HEK293 (cell line): ENCODE measurements around the gene RSKR.

ENCODE experiments used
- CTCF ChIA-PET: fragments of 350-600 bp; formaldehyde crosslinking; extraction: SDS; loops from one replicate; lab custom pipeline; 2021; ENCODE audit warnings: antibody characterized with exemption; lab: Yijun Ruan, JAX
- POLR2A ChIA-PET: fragments of 300-600 bp; formaldehyde crosslinking; extraction: SDS; loops from one replicate; lab custom pipeline; 2020; ENCODE audit warnings: antibody characterized with exemption, inconsistent platforms; lab: Yijun Ruan, JAX
- H3K27ac ChIP-seq: fragments of 200-500 bp; sonication (Bioruptor generic); 2 replicates; pipeline ENCODE4 v1.5.1; 2014; ENCODE audit warnings: low read depth, low read length, control low read depth, inconsistent platforms; ENCODE audit errors: extremely low read depth
- H3K36me3 ChIP-seq, 2 experiments: fragments of 200-500 bp in 1 of 2; sonication (Bioruptor generic) in 1 of 2; 1 replicate in 1 of 2; 2 replicates in 1 of 2; pipeline ENCODE4 v1.5.1; 2014 to 2017; ENCODE audit warnings: inconsistent platforms in 2 of 2, low read length in 2 of 2; ENCODE audit not compliant: control insufficient read depth in 2 of 2, insufficient read depth in 1 of 2
- H3K4me1 ChIP-seq: fragments of 200-500 bp; sonication (Bioruptor generic); 2 replicates; pipeline ENCODE4 v1.5.1; 2014; ENCODE audit warnings: mild to moderate bottlenecking, low read length, inconsistent platforms; ENCODE audit not compliant: control insufficient read depth, insufficient read depth
- H3K4me3 ChIP-seq: 2 replicates; pipeline ENCODE4 v1.5.1; 2011; ENCODE audit warnings: low read depth, mild to moderate bottlenecking, control low read depth, low read length, moderate library complexity
- H3K9me3 ChIP-seq: fragments of 200-500 bp; sonication (Bioruptor generic); 2 replicates; pipeline ENCODE4 v1.5.1; 2014; ENCODE audit warnings: low read depth, low read length, inconsistent platforms; ENCODE audit not compliant: control insufficient read depth, insufficient read depth
- BCL6B ChIP-seq: fragments of 450-650 bp; formaldehyde crosslinking; IDR thresholded peaks from 2 replicates; pipeline ENCODE4 v1.5.1; 2017; ENCODE audit warnings: missing biosample characterization, missing genetic modification characterization
- CTCF ChIP-seq: fragments of 450-650 bp; formaldehyde crosslinking; IDR thresholded peaks from 2 replicates; pipeline ENCODE4 v1.5.1; 2016; ENCODE audit warnings: missing biosample characterization, missing genetic modification characterization
- ELK4 ChIP-seq: IDR thresholded peaks from 2 replicates; pipeline ENCODE4 v1.6.1; 2011; ENCODE audit warnings: mild to moderate bottlenecking, low read depth, low read length, borderline replicate concordance
- GLI2 ChIP-seq: fragments of 450-650 bp; formaldehyde crosslinking; IDR thresholded peaks from 2 replicates; pipeline ENCODE4; 2017; ENCODE audit warnings: missing biosample characterization, missing genetic modification characterization, low read depth, borderline replicate concordance
- GLIS1 ChIP-seq: fragments of 450-650 bp; formaldehyde crosslinking; IDR thresholded peaks from 2 replicates; pipeline ENCODE4 v1.5.1; 2016; ENCODE audit warnings: missing biosample characterization, missing genetic modification characterization
- GLIS2 ChIP-seq: fragments of 450-650 bp; formaldehyde crosslinking; IDR thresholded peaks from 2 replicates; pipeline ENCODE4 v1.5.1; 2016; ENCODE audit warnings: missing biosample characterization, missing genetic modification characterization
- HOXC10 ChIP-seq: sonication (generic); formaldehyde crosslinking; IDR thresholded peaks from 2 replicates; pipeline ENCODE4 v1.8.1; 2023; ENCODE audit warnings: mild to moderate bottlenecking, missing genetic modification reagents
- KLF16 ChIP-seq: fragments of 450-650 bp; formaldehyde crosslinking; IDR thresholded peaks from 2 replicates; pipeline ENCODE4 v1.5.1; 2017; ENCODE audit warnings: missing biosample characterization, missing genetic modification characterization
- MYNN ChIP-seq: fragments of 450-650 bp; formaldehyde crosslinking; IDR thresholded peaks from 2 replicates; pipeline ENCODE4 v1.5.1; 2016; ENCODE audit warnings: missing biosample characterization, missing genetic modification characterization, borderline replicate concordance
- PRDM6 ChIP-seq: fragments of 450-650 bp; formaldehyde crosslinking; IDR thresholded peaks from 2 replicates; pipeline ENCODE4 v1.5.1; 2017; ENCODE audit warnings: missing biosample characterization, missing genetic modification characterization
- SETDB1 ChIP-seq: IDR thresholded peaks from one replicate; pipeline ENCODE4 v1.6.1; 2017; ENCODE audit warnings: mild to moderate bottlenecking, low read length, moderate library complexity, mixed read lengths; ENCODE audit not compliant: insufficient read length
- ZBTB1 ChIP-seq: fragments of 450-650 bp; formaldehyde crosslinking; IDR thresholded peaks from 2 replicates; pipeline ENCODE4 v1.5.1; 2016; ENCODE audit warnings: missing biosample characterization, missing genetic modification characterization
- ZBTB48 ChIP-seq: fragments of 450-650 bp; formaldehyde crosslinking; IDR thresholded peaks from 2 replicates; pipeline ENCODE4 v1.5.1; 2016; ENCODE audit warnings: missing biosample characterization, missing genetic modification characterization
- ZNF2 ChIP-seq: fragments of 450-650 bp; formaldehyde crosslinking; IDR thresholded peaks from 2 replicates; pipeline ENCODE4 v1.5.1; 2016; ENCODE audit warnings: missing biosample characterization, missing genetic modification characterization
- ZNF214 ChIP-seq: fragments of 450-650 bp; formaldehyde crosslinking; IDR thresholded peaks from 2 replicates; pipeline ENCODE4 v1.5.1; 2017; ENCODE audit warnings: missing biosample characterization, mild to moderate bottlenecking, missing genetic modification characterization, borderline replicate concordance
- ZNF24 ChIP-seq: fragments of 450-650 bp; formaldehyde crosslinking; IDR thresholded peaks from 2 replicates; pipeline ENCODE4 v1.5.1; 2016; ENCODE audit warnings: missing biosample characterization, missing genetic modification characterization
- ZNF248 ChIP-seq: fragments of 450-650 bp; formaldehyde crosslinking; IDR thresholded peaks from 2 replicates; pipeline ENCODE4 v1.5.1; 2017; ENCODE audit warnings: missing biosample characterization, missing genetic modification characterization
- ZNF292 ChIP-seq: fragments of 450-650 bp; formaldehyde crosslinking; IDR thresholded peaks from 2 replicates; pipeline ENCODE4 v1.5.1; 2016; ENCODE audit warnings: low read depth, missing biosample characterization, missing genetic modification characterization, borderline replicate concordance
- ZNF571 ChIP-seq: fragments of 450-650 bp; formaldehyde crosslinking; IDR thresholded peaks from 2 replicates; pipeline ENCODE4 v1.5.0; 2017; ENCODE audit warnings: missing biosample characterization, missing genetic modification characterization
- ZNF600 ChIP-seq: fragments of 450-650 bp; formaldehyde crosslinking; IDR thresholded peaks from 2 replicates; pipeline ENCODE4 v1.5.1; 2016; ENCODE audit warnings: missing biosample characterization, missing genetic modification characterization
- ZNF654 ChIP-seq: fragments of 450-650 bp; formaldehyde crosslinking; IDR thresholded peaks from 2 replicates; pipeline ENCODE4 v1.5.1; 2016; ENCODE audit warnings: low read depth, missing biosample characterization, missing genetic modification characterization
- ZNF830 ChIP-seq: fragments of 450-650 bp; IDR thresholded peaks from 2 replicates; pipeline ENCODE4 v1.5.0; 2018; ENCODE audit warnings: missing biosample characterization, missing genetic modification characterization, low read depth, mild to moderate bottlenecking, moderate library complexity

RSKR gene

GRCh38 chr17:28612936-28613872 is 781 bp downstream of the RSKR start:
- Histone ChIP-seq H3K4me3 (no peak overlapping the region), H3K4me1 (no peaks in the 10 kb centered on the region), H3K9me3 (no peaks in the 10 kb centered on the region), H3K36me3 (peaks cover 68 to 89% of the 10 kb centered on the region in 2 experiments), H3K27ac (peak overlapping the region; percentile 13; the same call in 1 of the 2 replicates)
- CTCF ChIA-PET = interaction anchor here (0.6 to 7.3 kb wide), 32 partner anchors 8 to 197 kb away, joined by 3 to 46 read pairs (median 4); partner anchors contain the start of gene PIGS
- TF ChIP-seq HOXC10 = no peak
- peak; percentile 54 for TF ChIP-seq ZNF654 (tag by site-specific recombination)
- TF ChIP-seq ZNF600 (tag by site-specific recombination) = no peak
- peak; percentile 28; the same call in 1 of the 2 replicates for TF ChIP-seq CTCF
- 0 out of 2 replicates have a peak, but pooled peaks have one; percentile 47 for TF ChIP-seq ZBTB48 (tag by site-specific recombination)
- 0 out of 2 replicates have a peak, but pooled peaks have one; percentile 20 for TF ChIP-seq GLIS1
- POLR2A ChIA-PET = interaction anchor here (2.0 to 2.1 kb wide), 2 partner anchors 11 to 14 kb away, joined by 6 to 7 read pairs; no protein-coding TSS in a partner anchor

GRCh38 chr17:28612531-28612930 is 1.5 kb downstream of the RSKR start:
- H3K27ac ChIP-seq = no peak overlapping the region
- H3K9me3 ChIP-seq = no peaks in the 10 kb centered on the region
- peaks cover 64 to 86% of the 10 kb centered on the region in 2 experiments for H3K36me3 ChIP-seq
- TF ChIP-seq MYNN (tag by site-specific recombination) = no peak
- TF ChIP-seq SETDB1 = no peak
- no peak for TF ChIP-seq GLIS2 (tag by site-specific recombination)
- no peak for TF ChIP-seq ZNF571 (tag by site-specific recombination)
- TF ChIP-seq ZNF830 (tag by site-specific recombination) = no peak
- H3K4me3 ChIP-seq = no peak overlapping the region
- ChIA-PET CTCF (interaction anchor here (0.6 to 7.3 kb wide), 28 partner anchors 9 to 196 kb away, joined by 3 to 46 read pairs (median 4); partner anchors contain the start of gene PIGS), POLR2A (interaction anchor here (2.0 to 2.1 kb wide), 2 partner anchors 11 to 13 kb away, joined by 6 to 7 read pairs; no protein-coding TSS in a partner anchor)
- H3K4me1 ChIP-seq = no peaks in the 10 kb centered on the region

- Histone ChIP-seq H3K36me3 (peaks cover 54 to 76% of the 10 kb centered on the region in 2 experiments), H3K4me1 (no peaks in the 10 kb centered on the region), H3K27ac (no peak overlapping the region), H3K4me3 (no peak overlapping the region), H3K9me3 (no peaks in the 10 kb centered on the region)
- TF ChIP-seq GLI2 (tag by site-specific recombination) (no peak), ZNF214 (tag by site-specific recombination) (no peak), BCL6B (tag by site-specific recombination) (no peak), ZNF24 (tag by site-specific recombination) (no peak), KLF16 (tag by site-specific recombination) (no peak), ZNF2 (tag by site-specific recombination) (no peak), ZNF292 (no peak), ZBTB1 (tag by site-specific recombination) (no peak), ZNF248 (tag by site-specific recombination) (no peak), ELK4 (no peak), PRDM6 (tag by site-specific recombination) (no peak)
- ChIA-PET POLR2A (interaction anchor here (1.5 to 2.1 kb wide), 3 partner anchors 12 to 35 kb away, joined by 4 to 8 read pairs (median 6); partner anchors contain the start of genes BLTP2 and SPAG5), CTCF (interaction anchor here (0.6 to 7.3 kb wide), 9 partner anchors 9 to 78 kb away, joined by 3 to 46 read pairs (median 3); no protein-coding TSS in a partner anchor)
Measured at GRCh38 chr17:28610376-28610775, 3.6 kb downstream of the RSKR start.
